Frontal cortex (tissue), 4 donors: ENCODE data around the gene DOP1A. TPM values are rescaled to one million over a fixed set of nuclear protein-coding genes. Genes with fewer than 3 reads are reported as not detected.
"Not testable (repeated sequence)": the region's sequence is repeated elsewhere in the genome, so short reads cannot be mapped to it uniquely, and the experiment has no call there.

Experiments used
- DNase-seq, 2 donors: peaks; one replicate each; pipeline ENCODE4 v3.0.0; 2012; ENCODE audit warnings: low spot score in 2 of 2
- FAIRE-seq: peaks from 2 replicates; lab custom pipeline; 2012; peaks lifted over from hg19 to GRCh38; lab: Jason Lieb, UNC
- total RNA-seq: library from RNA; depleted of rRNA; stranded (reverse); fragments of >200 nt; gene quantifications from one replicate; pipeline ENCODE4 v1.2.3, GENCODE V29; 2014
- donor health status: control.
- donor health status: control.
- donor health status: control.

The DOP1A gene
- total RNA-seq, 1 donor from 2014 or later = 81.1 TPM

GRCh38 chr6:83138758-83139157 lies 71.3 kb downstream of the DOP1A start:
- FAIRE-seq = no peak
- no peak for DNase-seq

GRCh38 chr6:83151114-83151513 lies 83.6 kb downstream of the DOP1A start:
- no peak for DNase-seq
- no peak for FAIRE-seq

GRCh38 chr6:83152913-83153312 lies 85.4 kb downstream of the DOP1A start:
- FAIRE-seq (no peak), DNase-seq (no peak)

- no peak for FAIRE-seq
Observed at GRCh38 chr6:83153883-83154521, 86.5 kb downstream of the DOP1A start.

GRCh38 chr6:83155794-83156193 lies 88.3 kb downstream of the DOP1A start:
- no peak for DNase-seq
- no peak for FAIRE-seq

More at GRCh38 chr6:83153883-83154521, 86.5 kb downstream of the DOP1A start:
- DNase-seq = no peak

GRCh38 chr6:83160167-83160566 lies 92.7 kb downstream of the DOP1A start:
- DNase-seq (no peak), FAIRE-seq (no peak)

- FAIRE-seq = no peak
- DNase-seq = no peak
Observed at GRCh38 chr6:83167726-83168278, 100.3 kb downstream of the DOP1A start.

- FAIRE-seq = no peak
- no peak for DNase-seq
Observed at GRCh38 chr6:83168556-83168955, 101.1 kb downstream of the DOP1A start.

- DNase-seq (no peak), FAIRE-seq (no peak)
Observed at GRCh38 chr6:83169106-83169505, 101.6 kb downstream of the DOP1A start.

GRCh38 chr6:83169511-83169910 lies 102.0 kb downstream of the DOP1A start:
- DNase-seq = no peak
- no peak for FAIRE-seq

GRCh38 chr6:83176246-83176645 lies 108.8 kb downstream of the DOP1A start:
- DNase-seq (no peak), FAIRE-seq (no peak)

GRCh38 chr6:83180426-83180950 lies 113.0 kb downstream of the DOP1A start:
- FAIRE-seq (no peak), DNase-seq (no peak)

GRCh38 chr6:83182114-83182513 lies 114.6 kb downstream of the DOP1A start:
- DNase-seq (no peak), FAIRE-seq (no peak)

GRCh38 chr6:83183082-83183828 lies 115.8 kb downstream of the DOP1A start:
- DNase-seq (no peak), FAIRE-seq (no peak)

- DNase-seq = no peak
- no peak for FAIRE-seq
Observed at GRCh38 chr6:83185096-83185495, 117.6 kb downstream of the DOP1A start.

GRCh38 chr6:83188501-83188900 lies 121.0 kb downstream of the DOP1A start:
- FAIRE-seq = no peak
- no peak for DNase-seq

- FAIRE-seq = no peak
- no peak for DNase-seq
Observed at GRCh38 chr6:83190626-83191025, 123.2 kb downstream of the DOP1A start.

GRCh38 chr6:83191974-83192373 lies 124.5 kb downstream of the DOP1A start:
- FAIRE-seq, DNase-seq: not testable (repeated sequence)

- DNase-seq (no peak), FAIRE-seq (no peak)
Observed at GRCh38 chr6:83192456-83192855, 125.0 kb downstream of the DOP1A start.

GRCh38 chr6:83192871-83193746 lies 125.6 kb downstream of the DOP1A start, which contains the start of the genes PGM3 and RWDD2A:
TSS of gene PGM3 (minus strand) at chr6:83193265. CDS start at chr6:83191012, 2,253 bp downstream.
TSS of gene RWDD2A (plus strand) at chr6:83193357. CDS start at chr6:83194452, 1,095 bp downstream.
- FAIRE-seq (no peak), DNase-seq (peak; percentile 98)
